Lower leg skin (tissue), 4 donors: ENCODE results near the gene ERI3. TPM values are rescaled to one million over a fixed set of nuclear protein-coding genes. Genes with fewer than 3 reads are reported as not detected.

Experiments used
- DNase-seq, 2 donors: peaks; one replicate each; pipeline ENCODE4 v3.0.0-alpha.2; 2019; ENCODE audit warnings: low spot score in 2 of 2
- H3K4me3 ChIP-seq: fragments of 200-600 bp; sonication (generic); 2 replicates; pipeline ENCODE4 v1.5.1; 2017; ENCODE audit warnings: mild to moderate bottlenecking, low read depth; ENCODE audit not compliant: poor library complexity, severe bottlenecking
- CTCF ChIP-seq, 3 donors: fragments of 450-650 bp; IDR thresholded peaks; one replicate each; pipeline ENCODE4 v1.5.1; 2016; ENCODE audit warnings: antibody characterized with exemption in 3 of 3, mild to moderate bottlenecking in 3 of 3, moderate library complexity in 2 of 3
- POLR2A ChIP-seq, 2 donors: fragments of 450-650 bp; IDR thresholded peaks; one replicate each; pipeline ENCODE4 v1.6.1; 2016 to 2017; ENCODE audit warnings: antibody characterized with exemption in 2 of 2, mild to moderate bottlenecking in 1 of 2, moderate library complexity in 1 of 2
- WGBS, 2 donors: methylation state at CpG; one replicate each; pipeline ENCODE4 v1.1.5; 2018; 5-methylcytosine and 5-hydroxymethylcytosine counted together
- intact Hi-C: fragments of 100-400 bp; cut with DNase I; formaldehyde crosslinking; loops from one replicate; pipeline ENCODE4 v1.15.0; 2023; ENCODE audit warnings: low total_unique reads
- total RNA-seq, 4 donors: library from RNA; depleted of rRNA; stranded (reverse); fragments of >200 nt; gene quantifications; one replicate each; pipeline ENCODE4 v1.1.0, GENCODE V29; 2016

The ERI3 gene
- total RNA-seq, 4 donors from 2014 or later: 28.3 to 43.3 (median 40.4) TPM

- DNase-seq: no peak
- intact Hi-C loops: no loop called here
- no peak overlapping the region for H3K4me3 ChIP-seq
- TF ChIP-seq CTCF (IDR thresholded peaks at IDR 0.05) (no peak), POLR2A (IDR thresholded peaks at IDR 0.05) (no peak)
- WGBS, 2 donors: 49 to 52% methylated on average over 6 of the region's 6 CpGs
These were observed 84.1 kb downstream of the ERI3 start for GRCh38 chr1:44270686-44271628.

GRCh38 chr1:44268054-44268453, 87.0 kb downstream of the ERI3 start:
- 92 to 100% methylated on average over 1 of the region's 1 CpG for whole genome bisulfite sequencing, 2 donors
- DNase-seq: no peak

GRCh38 chr1:44267438-44267837, 87.6 kb downstream of the ERI3 start:
- intact Hi-C loops: no loop called here
- H3K4me3 ChIP-seq: no peak overlapping the region
- WGBS, 2 donors: 67 to 78% methylated on average over 5 of the region's 5 CpGs
- DNase-seq: no peak
- no peak for TF ChIP-seq POLR2A (IDR thresholded peaks at IDR 0.05)
- no peak for TF ChIP-seq CTCF (IDR thresholded peaks at IDR 0.05)

More at GRCh38 chr1:44268054-44268453, 87.0 kb downstream of the ERI3 start:
- intact Hi-C loops: no loop called here
- H3K4me3 ChIP-seq: no peak overlapping the region
- TF ChIP-seq CTCF (IDR thresholded peaks at IDR 0.05) (no peak), POLR2A (IDR thresholded peaks at IDR 0.05) (no peak)

GRCh38 chr1:44266400-44267344, 88.4 kb downstream of the ERI3 start:
- intact Hi-C loops: no loop called here
- DNase-seq: no peak
- no peak overlapping the region for H3K4me3 ChIP-seq
- TF ChIP-seq CTCF (IDR thresholded peaks at IDR 0.05): no peak
- no peak for TF ChIP-seq POLR2A (IDR thresholded peaks at IDR 0.05)
- 96% methylated on average over 6 of the region's 6 CpGs for WGBS, 2 donors

GRCh38 chr1:44265656-44266358, 89.2 kb downstream of the ERI3 start:
- no peak for TF ChIP-seq POLR2A (IDR thresholded peaks at IDR 0.05)
- no peak for TF ChIP-seq CTCF (IDR thresholded peaks at IDR 0.05)
- intact Hi-C loops: no loop called here
- H3K4me3 ChIP-seq: no peak overlapping the region
- no peak for DNase-seq
- WGBS, 2 donors: 84 to 88% methylated on average over 1 of the region's 1 CpG
